Measurements from ENCODE around the gene ABCB6.

The ABCB6 gene

DNA sequence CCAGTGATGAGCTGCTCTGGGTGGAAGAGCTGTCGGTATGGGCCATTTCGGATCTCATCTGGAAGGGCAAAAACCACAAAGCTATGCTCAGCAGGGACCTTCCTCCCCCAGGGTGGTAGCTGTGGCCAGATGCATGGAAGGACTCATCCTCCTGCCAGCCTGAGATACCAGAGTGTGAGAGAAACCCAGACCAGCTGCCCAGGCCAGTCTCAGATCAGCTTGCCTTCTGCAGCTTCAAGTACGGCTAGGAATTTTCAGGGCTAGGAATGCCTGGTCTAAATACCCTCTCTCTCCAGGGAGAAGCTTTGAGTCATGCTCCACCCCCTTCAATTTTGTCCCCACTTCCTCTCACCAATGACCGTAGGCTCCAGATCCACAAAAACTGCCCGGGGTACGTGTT lies 32.9 kb upstream of the ABCB6 start:
- Mint-ChIP-seq H3K9me3 (no peaks in the 10 kb centered on the region), H3K36me3 (ENCODE audit: low read depth) (peaks cover 8% of the 10 kb centered on the region), H3K4me1 (peaks cover 48% of the 10 kb centered on the region), H3K27ac (no peak overlapping the region), H3K27me3 (ENCODE audit: low read depth, poor library complexity) (peaks cover 66% of the 10 kb centered on the region), H3K4me3 (no peak overlapping the region)
- DNase-seq: no peak
- TF ChIP-seq, protein P1, sequence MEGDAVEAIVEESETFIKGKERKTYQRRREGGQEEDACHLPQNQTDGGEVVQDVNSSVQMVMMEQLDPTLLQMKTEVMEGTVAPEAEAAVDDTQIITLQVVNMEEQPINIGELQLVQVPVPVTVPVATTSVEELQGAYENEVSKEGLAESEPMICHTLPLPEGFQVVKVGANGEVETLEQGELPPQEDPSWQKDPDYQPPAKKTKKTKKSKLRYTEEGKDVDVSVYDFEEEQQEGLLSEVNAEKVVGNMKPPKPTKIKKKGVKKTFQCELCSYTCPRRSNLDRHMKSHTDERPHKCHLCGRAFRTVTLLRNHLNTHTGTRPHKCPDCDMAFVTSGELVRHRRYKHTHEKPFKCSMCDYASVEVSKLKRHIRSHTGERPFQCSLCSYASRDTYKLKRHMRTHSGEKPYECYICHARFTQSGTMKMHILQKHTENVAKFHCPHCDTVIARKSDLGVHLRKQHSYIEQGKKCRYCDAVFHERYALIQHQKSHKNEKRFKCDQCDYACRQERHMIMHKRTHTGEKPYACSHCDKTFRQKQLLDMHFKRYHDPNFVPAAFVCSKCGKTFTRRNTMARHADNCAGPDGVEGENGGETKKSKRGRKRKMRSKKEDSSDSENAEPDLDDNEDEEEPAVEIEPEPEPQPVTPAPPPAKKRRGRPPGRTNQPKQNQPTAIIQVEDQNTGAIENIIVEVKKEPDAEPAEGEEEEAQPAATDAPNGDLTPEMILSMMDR (IDR thresholded peaks at IDR 0.05): no peak

DNA sequence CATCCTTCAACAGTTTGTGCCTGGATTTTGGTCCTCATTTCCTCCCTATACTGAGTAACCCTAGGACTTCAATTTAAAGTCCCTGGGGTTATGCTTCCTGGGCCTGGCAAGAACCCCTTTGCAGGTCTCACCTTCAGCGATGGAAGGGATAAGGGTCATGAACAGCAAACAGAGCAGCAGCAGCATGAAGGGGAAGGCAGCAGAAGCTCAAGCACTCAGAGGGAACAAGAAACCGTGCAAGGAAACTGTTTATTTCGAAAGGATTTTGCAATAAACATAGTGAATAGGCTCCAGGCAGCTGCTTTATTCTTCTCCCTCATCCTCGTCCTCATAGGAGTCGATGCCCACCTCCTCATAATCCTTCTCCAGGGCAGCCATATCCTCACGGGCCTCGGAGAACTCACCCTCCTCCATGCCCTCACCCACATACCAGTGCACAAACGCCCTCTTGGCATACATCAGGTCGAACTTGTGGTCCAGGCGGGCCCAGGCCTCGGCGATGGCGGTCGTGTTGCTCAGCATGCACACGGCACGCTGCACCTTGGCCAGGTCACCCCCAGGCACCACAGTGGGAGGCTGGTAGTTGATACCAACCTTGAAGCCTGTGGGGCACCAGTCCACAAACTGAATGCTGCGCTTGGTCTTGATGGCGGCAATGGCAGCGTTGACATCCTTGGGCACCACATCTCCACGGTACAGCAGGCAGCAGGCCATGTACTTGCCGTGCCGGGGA lies 31.5 kb upstream of the ABCB6 start:
- Mint-ChIP-seq H3K36me3 (ENCODE audit: low read depth) (peaks cover 8% of the 10 kb centered on the region), H3K27ac (peak overlapping the region; percentile 82), H3K4me3 (no peak overlapping the region)

DNA sequence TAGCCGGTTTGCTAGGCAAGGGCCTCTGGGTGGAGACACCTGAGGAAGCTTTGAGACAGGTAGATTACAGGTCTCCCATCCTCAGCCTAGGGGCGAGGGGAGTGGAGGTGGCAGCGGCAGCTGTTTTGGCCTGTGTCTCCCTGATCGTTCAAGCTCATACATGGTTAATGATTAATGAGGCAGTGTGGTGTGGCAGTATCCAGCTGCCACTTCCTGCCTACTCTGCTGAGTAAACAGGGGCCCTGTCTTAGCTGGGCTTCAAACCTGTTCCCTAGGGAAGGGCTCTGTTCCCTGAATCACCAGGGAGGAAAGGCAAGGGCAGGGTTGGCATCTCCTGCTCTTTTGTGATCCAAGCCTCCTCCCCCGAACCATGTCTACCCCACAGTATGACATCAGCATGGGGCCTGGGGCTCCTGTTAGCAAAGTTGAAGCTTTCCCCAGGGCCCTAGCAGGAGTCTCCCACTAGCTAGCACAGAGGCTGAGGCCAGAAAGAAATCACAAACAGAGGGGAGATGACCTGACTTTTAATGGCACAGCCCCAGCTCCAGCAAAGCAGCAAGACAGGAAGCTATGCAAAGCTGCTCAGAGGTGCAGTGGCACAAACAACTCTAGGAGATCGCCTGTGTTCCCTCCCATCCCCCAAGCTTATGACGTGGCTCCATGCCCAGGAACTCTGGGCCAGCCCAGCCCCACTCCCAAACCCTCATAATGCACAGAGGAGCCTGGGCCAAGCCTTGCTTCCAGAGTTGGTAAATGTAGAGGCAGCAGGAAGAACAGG lies 30.6 kb upstream of the ABCB6 start:
- Mint-ChIP-seq H3K4me3 (no peak overlapping the region), H3K27ac (peak overlapping the region; percentile 84), H3K36me3 (ENCODE audit: low read depth) (peaks cover 8% of the 10 kb centered on the region), H3K4me1 (peaks cover 56% of the 10 kb centered on the region), H3K27me3 (ENCODE audit: low read depth, poor library complexity) (peaks cover 43% of the 10 kb centered on the region), H3K9me3 (no peaks in the 10 kb centered on the region)
- TF ChIP-seq, protein P1 (IDR thresholded peaks at IDR 0.05): no peak
- DNase-seq: peak; percentile 16

More for the DNA sequence above, 31.5 kb upstream of the ABCB6 start:
- Mint-ChIP-seq H3K9me3 (no peaks in the 10 kb centered on the region), H3K4me1 (peaks cover 58% of the 10 kb centered on the region), H3K27me3 (ENCODE audit: low read depth, poor library complexity) (peaks cover 51% of the 10 kb centered on the region)
- no peak for DNase-seq
- TF ChIP-seq, protein P1 (IDR thresholded peaks at IDR 0.05): no peak

DNA sequence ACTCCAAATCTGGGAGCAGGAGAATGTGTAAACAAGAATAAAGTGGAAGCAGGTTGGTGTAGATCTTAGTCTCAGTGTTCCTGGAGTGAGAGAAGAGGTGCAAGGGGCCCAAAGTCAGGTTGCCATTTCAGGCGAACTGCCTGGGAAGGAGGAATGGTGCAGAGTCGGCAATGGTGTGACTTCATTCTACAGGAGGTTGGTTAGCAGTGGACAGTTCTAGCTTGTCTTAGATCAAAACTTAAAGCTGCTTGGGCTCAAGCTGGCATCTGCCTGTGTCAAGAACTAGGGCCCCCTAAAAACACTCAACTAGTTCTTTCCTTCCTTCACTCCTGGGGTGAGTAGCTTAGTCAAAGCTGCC lies 30.1 kb upstream of the ABCB6 start:
- TF ChIP-seq, protein P1 (IDR thresholded peaks at IDR 0.05): no peak
- peaks cover 8% of the 10 kb centered on the region for H3K36me3 Mint-ChIP-seq (ENCODE audit: low read depth)
- DNase-seq: no peak
- H3K4me1 Mint-ChIP-seq: peaks cover 57% of the 10 kb centered on the region
- peaks cover 37% of the 10 kb centered on the region for H3K27me3 Mint-ChIP-seq (ENCODE audit: low read depth, poor library complexity)
- H3K27ac Mint-ChIP-seq: peak overlapping the region; percentile 44
- H3K4me3 Mint-ChIP-seq: no peak overlapping the region
- H3K9me3 Mint-ChIP-seq: no peaks in the 10 kb centered on the region

DNA sequence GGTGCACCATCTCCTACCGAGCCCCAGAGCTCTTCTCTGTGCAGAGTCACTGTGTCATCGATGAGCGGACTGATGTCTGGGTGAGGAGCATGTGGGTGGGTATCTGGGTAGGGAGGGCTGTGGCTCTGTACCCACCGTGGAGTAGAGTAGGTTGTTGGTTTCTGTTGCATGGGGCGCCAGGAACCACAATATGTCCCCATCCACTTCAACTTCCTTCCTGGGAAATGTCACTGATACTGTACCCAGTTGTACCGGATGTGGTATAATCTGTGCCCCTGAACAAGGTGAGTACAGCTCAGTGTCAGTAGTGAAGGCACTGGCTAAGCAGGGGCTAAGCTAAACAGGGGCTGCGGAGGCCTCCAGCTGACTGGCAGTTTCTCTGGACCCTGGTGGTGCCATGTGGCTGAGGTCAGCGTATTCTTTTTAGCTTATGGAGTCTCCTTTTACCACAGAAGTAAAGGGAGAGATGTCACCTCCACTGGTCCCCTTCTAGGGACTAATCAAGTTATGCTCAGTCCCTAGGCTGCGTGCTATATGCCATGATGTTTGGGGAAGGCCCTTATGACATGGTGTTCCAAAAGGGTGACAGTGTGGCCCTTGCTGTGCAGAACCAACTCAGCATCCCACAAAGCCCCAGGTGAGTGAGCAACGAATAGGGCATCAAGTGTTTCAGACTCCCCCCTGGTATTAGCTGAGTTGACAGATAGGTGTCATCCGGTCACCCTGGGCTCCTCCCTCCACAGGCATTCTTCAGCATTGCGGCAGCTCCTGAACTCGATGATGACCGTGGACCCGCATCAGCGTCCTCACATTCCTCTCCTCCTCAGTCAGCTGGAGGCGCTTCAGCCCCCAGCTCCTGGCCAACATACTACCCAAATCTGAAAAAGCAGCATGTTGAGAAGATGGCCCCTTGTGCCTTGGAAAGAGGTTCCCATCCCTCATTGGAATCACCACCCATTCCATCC lies 29.2 kb upstream of the ABCB6 start:
- H3K4me3 Mint-ChIP-seq: no peak overlapping the region
- peaks cover 8% of the 10 kb centered on the region for H3K36me3 Mint-ChIP-seq (ENCODE audit: low read depth)
- H3K9me3 Mint-ChIP-seq: no peaks in the 10 kb centered on the region
- TF ChIP-seq, protein P1 (IDR thresholded peaks at IDR 0.05): no peak
- no peak overlapping the region for H3K27ac Mint-ChIP-seq
- peaks cover 65% of the 10 kb centered on the region for H3K4me1 Mint-ChIP-seq
- no peak for DNase-seq
- peaks cover 33% of the 10 kb centered on the region for H3K27me3 Mint-ChIP-seq (ENCODE audit: low read depth, poor library complexity)
